Activated CD4-positive, alpha-beta memory T cell treated with anti-CD3 and anti-CD28 coated beads for 36 hours (primary cell): ENCODE results near the gene RDH13. TPM values are rescaled to one million over a fixed set of nuclear protein-coding genes. Genes with fewer than 3 reads are reported as not detected.
"Not testable (repeated sequence)": the region's sequence is repeated elsewhere in the genome, so short reads cannot be mapped to it uniquely, and the experiment has no call there.

Experiments used
- CTCF ChIA-PET: fragments of 350-600 bp; sonication (Branson Sonifier 250); formaldehyde crosslinking; loops from one replicate; lab custom pipeline; 2021; ENCODE audit warnings: antibody characterized with exemption, inconsistent platforms; lab: Charles Lee
- POLR2A ChIA-PET: fragments of 350-600 bp; sonication (Branson Sonifier 250); formaldehyde crosslinking; loops from one replicate; lab custom pipeline; 2021; ENCODE audit warnings: antibody characterized with exemption; lab: Charles Lee
- DNase-seq: peaks from one replicate; pipeline ENCODE4 v3.0.0-alpha.2; 2020
- H3K27ac Mint-ChIP-seq: one replicate; pipeline ENCODE4 v1.8.0; 2021; ENCODE audit warnings: mixed read lengths
- H3K27me3 Mint-ChIP-seq: one replicate; pipeline ENCODE4 v1.8.0; 2021; ENCODE audit warnings: mixed read lengths
- H3K36me3 Mint-ChIP-seq: one replicate; pipeline ENCODE4 v1.8.0; 2021; ENCODE audit warnings: mixed read lengths
- H3K4me1 Mint-ChIP-seq: one replicate; pipeline ENCODE4 v1.8.0; 2021; ENCODE audit warnings: low read depth, mixed read lengths
- H3K4me3 Mint-ChIP-seq: one replicate; pipeline ENCODE4 v1.8.0; 2021; ENCODE audit warnings: mild to moderate bottlenecking, mixed read lengths
- H3K9me3 Mint-ChIP-seq: one replicate; pipeline ENCODE4 v1.8.0; 2021; ENCODE audit warnings: mixed read lengths
- intact Hi-C: fragments of 100-400 bp; cut with micrococcal nuclease; formaldehyde crosslinking; loops from one replicate; pipeline ENCODE4 v1.15.1; 2023
- total RNA-seq, 2 experiments: library from RNA; stranded (reverse); gene quantifications; one replicate each; pipeline ENCODE4 v1.2.3, GENCODE V29; 2021

Gene RDH13
- total RNA-seq, 2 experiments from 2014 or later, result 11.0 to 12.8 TPM

DNA sequence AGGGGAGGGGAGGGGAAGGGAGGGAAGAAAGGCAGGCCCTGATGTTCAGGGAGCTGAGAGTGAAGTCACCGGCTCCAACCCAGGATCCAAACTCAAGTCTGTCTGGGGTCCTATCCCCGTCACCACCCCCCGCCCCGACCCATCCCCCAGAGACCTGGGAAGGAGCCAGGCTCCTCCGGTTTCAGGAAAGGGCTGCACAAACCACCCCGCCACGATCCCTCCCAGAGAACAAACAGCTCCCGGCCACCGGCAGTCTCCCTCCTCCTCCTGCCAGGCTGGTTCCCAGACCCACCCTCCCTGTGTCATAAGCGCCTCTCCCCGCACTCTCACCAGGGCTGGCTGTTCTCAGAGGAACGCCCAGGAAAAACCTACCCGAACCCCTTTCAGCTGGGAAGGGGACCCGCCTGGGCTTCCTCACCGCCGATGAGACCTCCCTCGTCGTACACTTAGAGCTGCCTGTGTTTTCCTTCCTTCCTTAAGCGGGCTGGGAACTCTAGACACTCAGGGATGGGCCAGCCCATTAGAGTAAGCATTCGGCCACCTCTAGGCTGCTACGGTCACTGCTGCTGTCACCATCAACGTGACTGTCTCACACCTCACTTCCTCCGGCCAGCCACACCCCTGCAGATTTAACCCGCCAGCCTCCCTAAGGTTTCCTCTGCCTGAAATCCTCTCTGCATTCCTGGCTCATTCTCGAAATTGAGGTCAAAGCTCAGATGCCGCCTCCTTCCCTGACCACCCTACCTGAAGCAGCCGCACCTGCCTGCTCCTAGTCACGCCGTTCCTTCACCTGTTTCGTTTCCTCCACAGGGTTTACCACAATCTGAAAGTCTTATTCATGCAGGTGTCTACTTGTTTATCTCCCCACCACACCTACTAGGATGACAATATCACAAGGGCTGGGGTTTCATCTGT is 6.3 kb upstream of the RDH13 start:
- POLR2A ChIA-PET, result no interaction called here
- no peak overlapping the region for H3K27ac Mint-ChIP-seq
- no peak for DNase-seq
- H3K9me3 Mint-ChIP-seq, result peaks cover 3% of the 10 kb centered on the region
- no peaks in the 10 kb centered on the region for H3K36me3 Mint-ChIP-seq
- CTCF ChIA-PET, result no interaction called here
- H3K4me1 Mint-ChIP-seq, result peaks cover 7% of the 10 kb centered on the region
- peaks cover 53% of the 10 kb centered on the region for H3K27me3 Mint-ChIP-seq
- intact Hi-C loops, result no loop called here
- H3K4me3 Mint-ChIP-seq, result no peak overlapping the region

DNA sequence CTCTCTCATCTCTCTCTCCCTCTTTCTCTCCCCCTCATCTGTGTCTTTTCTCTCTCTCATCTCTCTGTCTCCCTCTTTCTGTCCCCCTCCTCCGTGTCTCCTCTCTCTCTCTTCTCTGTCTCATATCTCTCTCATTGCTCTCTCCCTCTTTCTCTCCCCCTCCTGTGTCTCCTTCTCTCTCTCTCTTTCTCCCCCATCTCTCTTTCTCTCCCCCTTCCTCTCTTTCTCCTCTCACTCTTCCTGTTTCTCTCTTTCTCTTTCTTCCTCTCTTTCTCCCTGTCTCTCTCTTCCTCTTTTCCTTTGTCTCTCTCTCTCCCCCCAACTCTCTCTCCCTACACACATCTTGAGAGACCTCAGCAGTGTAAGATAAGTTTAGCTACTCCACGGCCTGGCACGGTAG is 4.9 kb upstream of the RDH13 start:
- ChIA-PET CTCF (no interaction called here), POLR2A (no interaction called here)
- Mint-ChIP-seq H3K4me1 (peaks cover 7% of the 10 kb centered on the region), H3K9me3 (peaks cover 3% of the 10 kb centered on the region), H3K27ac (no peak overlapping the region), H3K36me3 (no peaks in the 10 kb centered on the region), H3K27me3 (peaks cover 46% of the 10 kb centered on the region), H3K4me3 (no peak overlapping the region)
- intact Hi-C loops, result no loop called here
- no peak for DNase-seq

DNA sequence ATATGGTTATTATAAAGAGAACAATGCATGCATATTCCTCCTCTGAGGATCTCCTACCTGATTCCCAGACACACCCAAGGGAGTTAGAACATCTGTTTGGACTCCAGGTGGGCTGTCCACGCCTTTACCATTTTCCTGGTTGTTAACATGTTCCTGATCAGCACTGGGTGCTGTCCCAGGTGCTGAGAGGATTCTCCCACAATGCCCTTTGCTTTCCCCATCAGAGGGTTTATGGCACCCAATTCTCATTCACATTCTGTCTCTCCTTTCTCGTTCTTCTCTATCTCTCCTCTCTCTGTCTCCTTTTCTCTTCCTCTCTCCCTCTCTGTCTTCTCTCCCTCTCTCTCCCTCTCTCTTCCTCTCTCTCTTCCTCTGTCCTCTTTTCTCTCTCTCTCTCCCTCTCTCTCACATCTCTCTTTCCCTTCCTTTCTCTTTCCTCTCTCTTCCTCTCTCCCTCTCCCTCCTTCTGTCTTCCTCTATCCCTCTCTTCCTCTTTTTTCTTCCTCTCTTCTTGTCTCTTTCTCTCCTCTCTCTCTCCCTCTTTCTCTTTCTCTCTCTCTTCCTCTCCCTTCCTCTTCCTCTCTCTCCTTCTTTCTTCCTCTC is 3.3 kb upstream of the RDH13 start:
- H3K36me3 Mint-ChIP-seq, result no peaks in the 10 kb centered on the region
- peaks cover 33% of the 10 kb centered on the region for H3K27me3 Mint-ChIP-seq
- no peaks in the 10 kb centered on the region for H3K9me3 Mint-ChIP-seq
- no peak overlapping the region for H3K4me3 Mint-ChIP-seq
- ChIA-PET POLR2A (no interaction called here), CTCF (interaction anchor here (0.7 kb wide), 1 partner anchor 14 kb away, joined by 3 read pairs; no protein-coding TSS in a partner anchor)
- intact Hi-C loops, result no loop called here
- peaks cover 15% of the 10 kb centered on the region for H3K4me1 Mint-ChIP-seq
- no peak for DNase-seq
- no peak overlapping the region for H3K27ac Mint-ChIP-seq

DNA sequence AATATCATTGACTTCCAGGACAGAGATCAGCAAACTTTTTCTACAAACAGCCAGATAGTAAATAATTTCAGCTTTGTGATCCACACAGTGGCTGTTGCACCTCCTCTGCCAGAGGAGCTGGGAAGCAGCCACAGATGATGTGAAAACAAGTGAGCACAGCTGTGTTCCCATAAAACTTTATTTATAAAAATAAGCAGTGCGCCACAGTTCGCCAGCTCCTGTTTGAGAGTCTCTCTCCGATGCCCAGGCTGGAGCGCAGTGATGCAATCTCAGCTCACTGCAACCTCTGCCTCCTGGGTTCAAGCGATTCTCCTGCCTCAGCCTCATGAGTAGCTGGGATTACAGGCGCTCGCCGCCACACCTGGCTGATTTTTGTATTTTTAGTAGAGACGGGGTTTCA is 2.6 kb upstream of the RDH13 start:
- not testable (repeated sequence) for H3K27ac Mint-ChIP-seq, DNase-seq

DNA sequence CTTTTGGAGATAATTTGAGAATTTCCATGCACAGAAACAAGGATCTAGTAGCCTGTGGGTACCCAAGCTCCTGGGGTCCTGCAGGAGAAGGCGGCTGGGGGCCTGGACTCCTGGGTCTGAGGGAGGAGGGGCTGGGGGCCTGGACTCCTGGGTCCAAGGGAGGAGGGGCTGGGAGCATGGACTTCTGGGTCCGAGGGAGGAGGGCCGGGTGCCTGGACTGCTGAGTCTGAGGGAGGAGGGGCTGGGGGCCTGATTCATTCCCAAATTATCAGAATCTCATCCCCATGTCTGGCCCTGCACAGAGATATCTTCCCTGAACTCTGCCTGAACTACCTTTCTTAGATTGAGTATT is 520 bp upstream of the RDH13 start:
- intact Hi-C loops, result loop anchor here (1.0 kb wide), 2 partner anchors 18 to 57 kb away; no protein-coding TSS in a partner anchor
- Mint-ChIP-seq H3K9me3 (no peaks in the 10 kb centered on the region), H3K4me3 (peak overlapping the region; percentile 80), H3K27ac (no peak overlapping the region), H3K36me3 (peaks cover 8% of the 10 kb centered on the region), H3K4me1 (peaks cover 8% of the 10 kb centered on the region), H3K27me3 (peaks cover 16% of the 10 kb centered on the region)
- ChIA-PET POLR2A (interaction anchor here (0.6 kb wide), 1 partner anchor 506 kb away, joined by 3 read pairs; no protein-coding TSS in a partner anchor), CTCF (interaction anchor here (0.6 to 1.2 kb wide), 2 partner anchors 17 to 26 kb away, joined by 3 to 5 read pairs; no protein-coding TSS in a partner anchor)
- no peak for DNase-seq

More for the DNA sequence above, 2.6 kb upstream of the RDH13 start:
- intact Hi-C loops, H3K4me3 Mint-ChIP-seq, CTCF ChIA-PET, H3K36me3 Mint-ChIP-seq, POLR2A ChIA-PET, H3K9me3 Mint-ChIP-seq: not testable (repeated sequence)
- Mint-ChIP-seq H3K27me3 (peaks cover 27% of the 10 kb centered on the region), H3K4me1 (peaks cover 16% of the 10 kb centered on the region)

DNA sequence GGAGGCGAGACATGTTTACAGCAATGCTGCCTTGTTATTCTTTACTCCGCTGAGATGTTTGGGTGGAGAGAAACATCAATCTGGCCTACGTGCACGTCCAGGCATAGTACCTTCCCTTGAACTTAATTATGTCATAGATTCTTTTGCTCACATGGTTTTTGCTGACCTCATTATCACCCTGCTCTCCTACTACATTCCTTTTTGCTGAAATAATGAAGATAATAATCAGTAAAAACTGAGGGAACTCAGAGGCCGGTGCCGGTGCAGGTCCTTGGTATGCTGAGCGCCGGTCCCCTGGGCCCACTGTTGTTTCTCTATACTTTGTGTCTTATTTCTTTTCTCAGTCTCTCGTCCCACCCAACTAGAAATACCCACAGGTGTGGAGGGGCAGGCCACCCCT is 2.7 kb downstream of the RDH13 start:
- H3K4me1 Mint-ChIP-seq, H3K9me3 Mint-ChIP-seq, intact Hi-C loops, H3K27me3 Mint-ChIP-seq, DNase-seq, CTCF ChIA-PET, H3K4me3 Mint-ChIP-seq, POLR2A ChIA-PET, H3K27ac Mint-ChIP-seq: not testable (repeated sequence)
- peaks cover 24% of the 10 kb centered on the region for H3K36me3 Mint-ChIP-seq

DNA sequence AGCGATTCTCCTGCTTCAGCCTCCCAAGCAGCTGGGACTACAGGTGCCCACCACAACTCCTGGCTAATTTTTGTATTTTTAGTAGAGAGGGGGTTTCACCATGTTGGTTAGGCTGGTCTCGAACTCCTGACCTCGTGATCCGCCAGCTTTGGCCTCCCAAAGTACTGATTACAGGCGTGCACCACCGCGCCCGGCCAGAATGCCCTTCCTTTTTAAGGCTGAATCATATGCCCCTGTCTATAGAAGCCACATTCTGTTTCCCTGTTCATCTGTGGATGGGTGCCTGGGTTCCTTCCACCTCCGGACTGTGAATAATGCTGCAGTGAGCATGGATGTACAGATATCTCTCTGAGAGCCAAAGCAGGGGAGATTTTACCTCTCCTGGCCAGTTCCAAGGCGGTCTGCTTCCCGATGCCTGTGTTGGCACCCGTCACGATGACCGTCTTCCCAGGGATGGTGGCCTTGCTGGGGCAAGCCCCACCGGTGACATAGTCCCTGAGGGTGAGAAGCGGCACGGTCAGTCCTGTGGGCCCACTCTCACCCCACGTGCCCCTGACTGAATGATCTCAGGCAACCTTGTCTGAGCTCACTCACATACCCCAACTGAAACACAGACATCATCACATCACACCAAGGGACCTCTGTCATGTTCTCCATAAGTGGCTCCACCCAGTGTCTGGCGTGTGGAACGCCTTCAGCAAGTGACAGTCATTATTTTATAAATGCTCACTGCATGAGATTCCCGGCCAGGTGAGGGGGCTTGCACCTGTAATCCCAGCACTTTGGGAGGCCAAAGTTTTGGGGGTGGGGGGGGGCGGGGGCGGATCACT is 4.0 kb downstream of the RDH13 start:
- POLR2A ChIA-PET, result no interaction called here
- CTCF ChIA-PET, result no interaction called here
- no peak overlapping the region for H3K27ac Mint-ChIP-seq

DNA sequence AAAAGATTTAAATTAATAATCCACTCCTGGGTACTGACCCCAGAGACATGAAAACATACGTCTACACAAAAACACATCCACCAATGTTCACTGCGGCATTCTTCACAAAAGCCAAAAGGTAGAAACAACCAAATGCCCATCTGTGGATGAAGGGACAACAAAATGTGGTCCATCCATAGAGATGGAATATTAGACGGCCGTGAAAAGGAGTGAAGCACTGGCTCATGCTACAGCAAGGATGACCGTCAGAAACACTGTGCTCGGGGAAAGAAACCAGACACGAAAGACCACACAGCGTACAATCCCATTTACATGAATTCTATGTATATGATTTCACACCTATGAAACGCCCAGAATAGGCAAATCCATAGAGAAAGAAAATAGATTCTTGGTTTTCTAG is 6.1 kb downstream of the RDH13 start:
- Mint-ChIP-seq H3K36me3 (peaks cover 30% of the 10 kb centered on the region), H3K27me3 (no peaks in the 10 kb centered on the region), H3K9me3 (no peaks in the 10 kb centered on the region), H3K27ac (no peak overlapping the region), H3K4me3 (no peak overlapping the region), H3K4me1 (peaks cover 4% of the 10 kb centered on the region)
- intact Hi-C loops, result no loop called here
- ChIA-PET POLR2A (no interaction called here), CTCF (no interaction called here)
- DNase-seq, result no peak

More for the DNA sequence above, 4.0 kb downstream of the RDH13 start:
- DNase-seq, result no peak
- Mint-ChIP-seq H3K9me3 (no peaks in the 10 kb centered on the region), H3K4me3 (no peak overlapping the region), H3K36me3 (peaks cover 26% of the 10 kb centered on the region), H3K27me3 (no peaks in the 10 kb centered on the region), H3K4me1 (peaks cover 8% of the 10 kb centered on the region)
- intact Hi-C loops, result no loop called here

DNA sequence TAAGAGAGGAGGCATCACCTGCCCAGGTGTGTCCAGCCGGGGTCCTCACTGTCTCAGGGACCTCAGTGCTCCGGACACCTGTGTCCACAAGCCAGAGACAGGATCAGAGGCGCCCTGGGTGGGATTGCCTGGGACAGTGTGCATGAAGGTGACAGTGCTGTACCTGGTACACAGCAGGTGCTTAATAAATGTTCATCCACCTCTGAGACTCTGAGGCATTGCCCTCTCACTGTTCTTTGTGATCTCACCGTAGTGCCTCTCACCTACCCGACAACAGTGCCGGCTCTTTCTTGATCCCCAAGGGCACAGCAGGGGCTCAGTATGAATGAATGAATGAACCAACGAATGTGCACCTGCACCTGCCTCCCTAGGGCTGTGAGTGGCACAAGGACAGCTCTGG is 9.2 kb downstream of the RDH13 start:
- no peak for DNase-seq
- H3K36me3 Mint-ChIP-seq, result peaks cover 33% of the 10 kb centered on the region
- POLR2A ChIA-PET, result no interaction called here
- intact Hi-C loops, result no loop called here
- no peaks in the 10 kb centered on the region for H3K9me3 Mint-ChIP-seq
- no peaks in the 10 kb centered on the region for H3K4me1 Mint-ChIP-seq
- CTCF ChIA-PET, result no interaction called here
- H3K27me3 Mint-ChIP-seq, result no peaks in the 10 kb centered on the region
- H3K4me3 Mint-ChIP-seq, result no peak overlapping the region
- H3K27ac Mint-ChIP-seq, result no peak overlapping the region

DNA sequence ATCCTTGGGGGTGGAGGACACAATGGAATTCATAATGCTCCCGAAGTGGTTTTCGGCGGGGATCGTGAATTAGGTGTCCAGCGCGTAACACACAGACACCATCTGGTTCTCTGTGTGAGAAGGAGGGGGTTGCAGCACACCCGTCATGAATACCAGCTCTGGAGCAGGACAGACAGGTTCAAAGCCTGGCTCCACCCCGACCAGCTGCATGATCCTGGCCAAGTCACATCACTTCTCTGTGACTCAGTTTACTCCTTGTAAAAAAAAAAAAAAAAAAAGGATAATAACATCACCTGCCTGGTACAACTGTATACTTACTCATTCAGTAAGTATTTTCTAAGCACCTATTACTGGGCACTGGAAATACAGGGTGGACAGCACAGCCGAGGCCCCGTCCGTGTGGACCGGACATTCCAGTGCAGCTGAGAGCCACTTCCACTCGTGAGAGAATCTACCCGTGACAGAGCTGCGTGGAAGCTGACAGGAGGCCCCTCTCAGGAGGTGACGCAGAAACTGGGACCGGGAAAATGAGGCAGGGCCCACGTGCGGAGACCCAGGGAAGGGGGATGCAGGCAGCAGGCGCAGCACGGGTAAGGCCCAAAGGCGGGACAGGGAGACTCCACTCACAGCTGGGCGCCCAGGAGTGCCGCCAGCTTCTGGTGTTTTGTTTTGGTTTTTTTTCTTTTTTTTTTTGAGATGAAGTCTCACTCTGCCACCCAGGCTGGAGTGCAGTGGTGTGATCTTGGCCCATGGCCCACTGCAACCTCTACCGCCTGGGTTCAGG is 12.0 kb downstream of the RDH13 start:
- Mint-ChIP-seq H3K36me3 (peaks cover 24% of the 10 kb centered on the region), H3K9me3 (no peaks in the 10 kb centered on the region), H3K27ac (no peak overlapping the region), H3K27me3 (no peaks in the 10 kb centered on the region), H3K4me1 (no peaks in the 10 kb centered on the region), H3K4me3 (no peak overlapping the region)
- intact Hi-C loops, result no loop called here
- ChIA-PET POLR2A (no interaction called here), CTCF (no interaction called here)
- no peak for DNase-seq

DNA sequence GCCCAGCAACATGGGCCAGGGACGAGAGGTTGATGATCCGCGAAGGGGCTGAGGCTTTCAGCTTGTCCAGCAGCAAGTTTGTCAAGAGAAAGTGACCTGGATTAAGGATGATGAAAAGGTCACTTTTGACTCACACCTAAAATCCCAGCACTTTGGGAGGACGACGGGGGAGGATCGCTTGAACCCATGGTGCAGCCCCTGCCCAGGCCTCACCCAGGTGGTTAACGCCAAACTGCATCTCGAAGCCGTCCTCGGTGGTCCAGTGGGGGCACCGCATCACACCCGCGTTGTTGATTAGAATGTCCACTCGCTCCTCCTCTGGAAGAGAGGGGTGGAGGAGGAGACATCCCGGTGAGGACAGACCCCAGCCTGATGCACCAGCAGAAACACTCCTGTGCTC is 14.5 kb downstream of the RDH13 start:
- intact Hi-C loops, result no loop called here
- H3K27me3 Mint-ChIP-seq, result no peaks in the 10 kb centered on the region

More for the DNA sequence above, 14.5 kb downstream of the RDH13 start:
- no peaks in the 10 kb centered on the region for H3K9me3 Mint-ChIP-seq
- H3K4me3 Mint-ChIP-seq, result no peak overlapping the region
- ChIA-PET CTCF (no interaction called here), POLR2A (no interaction called here)
- H3K27ac Mint-ChIP-seq, result no peak overlapping the region
- H3K36me3 Mint-ChIP-seq, result peaks cover 23% of the 10 kb centered on the region
- DNase-seq, result no peak
- H3K4me1 Mint-ChIP-seq, result no peaks in the 10 kb centered on the region
